ENCODE measurements around the gene FNIP1. TPM values are rescaled to one million over a fixed set of nuclear protein-coding genes. Genes with fewer than 3 reads are reported as not detected.

Gene FNIP1
- polyA plus RNA-seq, 1 donor (not counting 4 experiments of a cell fraction or from before 2014, with no cell fraction given): 14.6 TPM

GRCh38 chr5:131607418-131607817 is 189.4 kb downstream of the FNIP1 start:
- dilution Hi-C loops (cut with MboI; ENCODE audit: extremely low pct_ligation_motif_present, low sequenced_read_pairs): no loop called here
- Histone ChIP-seq H3K79me2 (ENCODE audit: control insufficient read depth, insufficient read depth, low read length) (peaks cover 54% of the 10 kb centered on the region), H4K20me1 (ENCODE audit: control insufficient read depth, extremely low read depth, insufficient read depth, low read length) (peaks cover 4% of the 10 kb centered on the region), H3K27ac (ENCODE audit: control insufficient read depth, insufficient read depth, low read length) (no peak overlapping the region), H3K4me3 (ENCODE audit: control insufficient read depth in 2 of 3, extremely low read depth in 1 of 3, insufficient read depth in 2 of 3, low read depth in 1 of 3, low read length in 3 of 3) (no peak overlapping the region), H3K9me1 (ENCODE audit: control insufficient read depth, extremely low read depth, insufficient read depth, low read length) (no peaks in the 10 kb centered on the region), H2AFZ (ENCODE audit: control insufficient read depth, low read length) (no peak overlapping the region), H3K36me3 (ENCODE audit: control insufficient read depth in 2 of 2, extremely low read depth in 1 of 2, insufficient read depth in 2 of 2, low read length in 2 of 2) (peaks cover 0 to 3% of the 10 kb centered on the region in 2 experiments), H3K9ac (ENCODE audit: control insufficient read depth, extremely low read depth, insufficient read depth, low read length) (no peak overlapping the region), H3K9me3 (ENCODE audit: control insufficient read depth, low read depth, low read length) (no peaks in the 10 kb centered on the region), H3K4me2 (ENCODE audit: control insufficient read depth, extremely low read depth, insufficient read depth, low read depth, low read length) (no peak overlapping the region), H3K4me1 (ENCODE audit: control insufficient read depth, extremely low read depth, insufficient read depth, low read length) (peaks cover 14% of the 10 kb centered on the region), H3K27me3 (ENCODE audit: control insufficient read depth, extremely low read depth, insufficient read depth, low read length) (no peaks in the 10 kb centered on the region)
- FAIRE-seq (no peak), DNase-seq (ENCODE audit: low read depth, low spot score) (no peak)
- no peak for TF ChIP-seq EZH2 (IDR thresholded peaks at IDR 0.05; ENCODE audit: low read length)
- TF ChIP-seq CTCF (optimal IDR thresholded peaks at IDR 0.05 in 1 of 3, IDR thresholded peaks at IDR 0.05 in 1 of 3, conservative IDR thresholded peaks at IDR 0.05 in 1 of 3; ENCODE audit: extremely low read depth in 1 of 3, insufficient read depth in 2 of 3, low read length in 3 of 3): no peak

- no peak for FAIRE-seq
These were observed 191.7 kb downstream of the FNIP1 start for GRCh38 chr5:131605086-131605485.

More at GRCh38 chr5:131605086-131605485, 191.7 kb downstream of the FNIP1 start:
- H3K4me1 ChIP-seq (ENCODE audit: control insufficient read depth, extremely low read depth, insufficient read depth, low read length): peaks cover 5% of the 10 kb centered on the region
- H3K79me2 ChIP-seq (ENCODE audit: control insufficient read depth, insufficient read depth, low read length): peaks cover 49% of the 10 kb centered on the region
- H3K4me3 ChIP-seq (ENCODE audit: control insufficient read depth in 2 of 3, extremely low read depth in 1 of 3, insufficient read depth in 2 of 3, low read depth in 1 of 3, low read length in 3 of 3): no peak overlapping the region
- H3K27ac ChIP-seq (ENCODE audit: control insufficient read depth, insufficient read depth, low read length): no peak overlapping the region
- no peaks in the 10 kb centered on the region for H3K9me3 ChIP-seq (ENCODE audit: control insufficient read depth, low read depth, low read length)
- no peak overlapping the region for H3K4me2 ChIP-seq (ENCODE audit: control insufficient read depth, extremely low read depth, insufficient read depth, low read depth, low read length)
- H3K27me3 ChIP-seq (ENCODE audit: control insufficient read depth, extremely low read depth, insufficient read depth, low read length): no peaks in the 10 kb centered on the region
- H3K36me3 ChIP-seq (ENCODE audit: control insufficient read depth in 2 of 2, extremely low read depth in 1 of 2, insufficient read depth in 2 of 2, low read length in 2 of 2): peaks cover 0 to 3% of the 10 kb centered on the region in 2 experiments
- dilution Hi-C loops (cut with MboI; ENCODE audit: extremely low pct_ligation_motif_present, low sequenced_read_pairs): no loop called here
- H2AFZ ChIP-seq (ENCODE audit: control insufficient read depth, low read length): no peak overlapping the region
- H4K20me1 ChIP-seq (ENCODE audit: control insufficient read depth, extremely low read depth, insufficient read depth, low read length): no peaks in the 10 kb centered on the region
- H3K9ac ChIP-seq (ENCODE audit: control insufficient read depth, extremely low read depth, insufficient read depth, low read length): no peak overlapping the region
- TF ChIP-seq CTCF (optimal IDR thresholded peaks at IDR 0.05 in 1 of 3, IDR thresholded peaks at IDR 0.05 in 1 of 3, conservative IDR thresholded peaks at IDR 0.05 in 1 of 3; ENCODE audit: extremely low read depth in 1 of 3, insufficient read depth in 2 of 3, low read length in 3 of 3) (no peak), EZH2 (IDR thresholded peaks at IDR 0.05; ENCODE audit: low read length) (no peak)
- no peaks in the 10 kb centered on the region for H3K9me1 ChIP-seq (ENCODE audit: control insufficient read depth, extremely low read depth, insufficient read depth, low read length)
- no peak for DNase-seq (ENCODE audit: low read depth, low spot score)

All from keratinocyte (primary cell).